ENCODE results near the gene TTC12. TPM values are rescaled to one million over a fixed set of nuclear protein-coding genes. Genes with fewer than 3 reads are reported as not detected.

Gene TTC12
- total RNA-seq, 1 donor = 21.4 TPM

DNA sequence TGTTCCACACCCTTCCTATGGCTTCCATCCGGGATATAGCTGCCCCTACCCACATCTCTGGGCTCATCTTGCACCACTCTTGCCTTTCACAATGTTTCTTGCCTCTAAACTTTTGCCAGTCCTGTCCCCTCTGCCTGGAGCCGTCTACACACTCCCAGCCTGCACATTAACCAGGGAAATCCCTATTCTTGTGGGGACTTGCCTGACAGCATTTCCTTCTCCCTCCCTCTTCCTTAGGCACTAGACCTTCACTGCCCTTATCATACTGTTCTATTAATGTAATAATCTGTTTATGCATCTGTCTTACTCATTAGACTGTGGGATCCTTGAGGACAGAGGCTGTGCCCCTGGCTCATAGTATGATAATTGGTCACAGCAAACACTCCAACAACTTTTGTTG, 5.8 kb upstream of the TTC12 start:
- Histone ChIP-seq H3K4me1 (ENCODE audit: insufficient read depth, low read length) (peaks cover under 1% of the 10 kb centered on the region), H3K36me3 (ENCODE audit: insufficient read depth, low read length) (no peaks in the 10 kb centered on the region), H3K79me2 (ENCODE audit: insufficient read depth, low read length) (no peaks in the 10 kb centered on the region), H3K4me2 (ENCODE audit: insufficient read depth, low read length) (no peak overlapping the region), H3K27ac (ENCODE audit: low read depth, low read length) (no peak overlapping the region), H4K20me1 (ENCODE audit: insufficient read depth, low read length) (no peaks in the 10 kb centered on the region), H3K4me3 (ENCODE audit: insufficient read depth, low read length) (no peak overlapping the region), H2AFZ (ENCODE audit: low read length) (no peak overlapping the region), H3K27me3 (ENCODE audit: insufficient read depth, low read length) (peaks cover 4% of the 10 kb centered on the region), H3K9me3 (ENCODE audit: low read depth, low read length) (no peaks in the 10 kb centered on the region)
- no peak for DNase-seq (ENCODE audit: insufficient read length, low spot score, missing footprints)
- TF ChIP-seq, protein P1, sequence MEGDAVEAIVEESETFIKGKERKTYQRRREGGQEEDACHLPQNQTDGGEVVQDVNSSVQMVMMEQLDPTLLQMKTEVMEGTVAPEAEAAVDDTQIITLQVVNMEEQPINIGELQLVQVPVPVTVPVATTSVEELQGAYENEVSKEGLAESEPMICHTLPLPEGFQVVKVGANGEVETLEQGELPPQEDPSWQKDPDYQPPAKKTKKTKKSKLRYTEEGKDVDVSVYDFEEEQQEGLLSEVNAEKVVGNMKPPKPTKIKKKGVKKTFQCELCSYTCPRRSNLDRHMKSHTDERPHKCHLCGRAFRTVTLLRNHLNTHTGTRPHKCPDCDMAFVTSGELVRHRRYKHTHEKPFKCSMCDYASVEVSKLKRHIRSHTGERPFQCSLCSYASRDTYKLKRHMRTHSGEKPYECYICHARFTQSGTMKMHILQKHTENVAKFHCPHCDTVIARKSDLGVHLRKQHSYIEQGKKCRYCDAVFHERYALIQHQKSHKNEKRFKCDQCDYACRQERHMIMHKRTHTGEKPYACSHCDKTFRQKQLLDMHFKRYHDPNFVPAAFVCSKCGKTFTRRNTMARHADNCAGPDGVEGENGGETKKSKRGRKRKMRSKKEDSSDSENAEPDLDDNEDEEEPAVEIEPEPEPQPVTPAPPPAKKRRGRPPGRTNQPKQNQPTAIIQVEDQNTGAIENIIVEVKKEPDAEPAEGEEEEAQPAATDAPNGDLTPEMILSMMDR (IDR thresholded peaks at IDR 0.05; ENCODE audit: extremely low read depth, low read depth, low read length) = no peak

GRCh38 chr11:113311536-113311935, 2.8 kb upstream of the TTC12 start:
- no peak for DNase-seq (ENCODE audit: insufficient read length, low spot score, missing footprints)
- peaks cover 5% of the 10 kb centered on the region for H3K79me2 ChIP-seq (ENCODE audit: insufficient read depth, low read length)
- no peaks in the 10 kb centered on the region for H3K9me3 ChIP-seq (ENCODE audit: low read depth, low read length)
- H3K4me3 ChIP-seq (ENCODE audit: insufficient read depth, low read length) = no peak overlapping the region
- H3K27me3 ChIP-seq (ENCODE audit: insufficient read depth, low read length) = peaks cover 4% of the 10 kb centered on the region
- H3K4me1 ChIP-seq (ENCODE audit: insufficient read depth, low read length) = peaks cover 14% of the 10 kb centered on the region
- H2AFZ ChIP-seq (ENCODE audit: low read length) = no peak overlapping the region
- H3K4me2 ChIP-seq (ENCODE audit: insufficient read depth, low read length) = no peak overlapping the region
- H3K36me3 ChIP-seq (ENCODE audit: insufficient read depth, low read length) = no peaks in the 10 kb centered on the region
- no peak overlapping the region for H3K27ac ChIP-seq (ENCODE audit: low read depth, low read length)
- no peaks in the 10 kb centered on the region for H4K20me1 ChIP-seq (ENCODE audit: insufficient read depth, low read length)
- TF ChIP-seq, protein P1 (IDR thresholded peaks at IDR 0.05; ENCODE audit: extremely low read depth, low read depth, low read length) = no peak

GRCh38 chr11:113313601-113314000, 782 bp upstream of the TTC12 start:
- H3K4me2 ChIP-seq (ENCODE audit: insufficient read depth, low read length) = peak overlapping the region; percentile 96
- H3K27ac ChIP-seq (ENCODE audit: low read depth, low read length) = no peak overlapping the region
- no peaks in the 10 kb centered on the region for H3K9me3 ChIP-seq (ENCODE audit: low read depth, low read length)
- no peak for DNase-seq (ENCODE audit: insufficient read length, low spot score, missing footprints)
- H3K79me2 ChIP-seq (ENCODE audit: insufficient read depth, low read length) = peaks cover 5% of the 10 kb centered on the region
- no peaks in the 10 kb centered on the region for H4K20me1 ChIP-seq (ENCODE audit: insufficient read depth, low read length)
- TF ChIP-seq, protein P1 (IDR thresholded peaks at IDR 0.05; ENCODE audit: extremely low read depth, low read depth, low read length) = no peak
- peak overlapping the region; percentile 94 for H2AFZ ChIP-seq (ENCODE audit: low read length)
- no peaks in the 10 kb centered on the region for H3K27me3 ChIP-seq (ENCODE audit: insufficient read depth, low read length)
- H3K4me3 ChIP-seq (ENCODE audit: insufficient read depth, low read length) = no peak overlapping the region
- H3K36me3 ChIP-seq (ENCODE audit: insufficient read depth, low read length) = peaks cover 2% of the 10 kb centered on the region
- H3K4me1 ChIP-seq (ENCODE audit: insufficient read depth, low read length) = peaks cover 14% of the 10 kb centered on the region

DNA sequence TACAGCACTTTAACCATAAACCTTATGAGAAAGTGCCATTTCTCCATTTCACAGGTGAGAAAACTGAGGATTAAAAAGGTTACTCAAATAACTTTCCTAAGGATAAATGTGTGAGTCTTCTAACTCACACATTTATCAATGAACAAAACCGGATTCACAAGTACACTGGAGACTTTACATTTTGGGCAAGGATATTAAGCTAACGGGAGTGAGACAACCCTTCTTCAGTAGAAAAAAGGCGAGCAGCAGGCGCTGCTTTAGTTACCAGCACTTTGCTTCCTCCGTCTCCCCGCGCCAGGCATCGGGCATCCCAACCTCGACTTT, 356 bp upstream of the TTC12 start:
- Histone ChIP-seq H3K79me2 (ENCODE audit: insufficient read depth, low read length) (peaks cover 5% of the 10 kb centered on the region), H2AFZ (ENCODE audit: low read length) (peak overlapping the region; percentile 94), H3K27ac (ENCODE audit: low read depth, low read length) (peak overlapping the region; percentile 64), H3K4me3 (ENCODE audit: insufficient read depth, low read length) (peak overlapping the region; percentile 95), H3K4me1 (ENCODE audit: insufficient read depth, low read length) (peaks cover 14% of the 10 kb centered on the region), H3K36me3 (ENCODE audit: insufficient read depth, low read length) (peaks cover 2% of the 10 kb centered on the region), H3K27me3 (ENCODE audit: insufficient read depth, low read length) (no peaks in the 10 kb centered on the region), H3K9me3 (ENCODE audit: low read depth, low read length) (no peaks in the 10 kb centered on the region), H4K20me1 (ENCODE audit: insufficient read depth, low read length) (no peaks in the 10 kb centered on the region), H3K4me2 (ENCODE audit: insufficient read depth, low read length) (peak overlapping the region; percentile 96)
- no peak for DNase-seq (ENCODE audit: insufficient read length, low spot score, missing footprints)
- TF ChIP-seq, protein P1 (IDR thresholded peaks at IDR 0.05; ENCODE audit: extremely low read depth, low read depth, low read length) = no peak

Data from osteoblast (primary cell).